ENCODE results near the gene GSTO1. TPM values are rescaled to one million over a fixed set of nuclear protein-coding genes. Genes with fewer than 3 reads are reported as not detected.
A peak's percentile ranks its signal among the peaks of the same experiment; 100 is the strongest.

The GSTO1 gene
- total and polyA plus RNA-seq, 2 donors (not counting 1 experiment from before 2014, with no cell fraction given): 30.1 to 37.7 TPM

DNA sequence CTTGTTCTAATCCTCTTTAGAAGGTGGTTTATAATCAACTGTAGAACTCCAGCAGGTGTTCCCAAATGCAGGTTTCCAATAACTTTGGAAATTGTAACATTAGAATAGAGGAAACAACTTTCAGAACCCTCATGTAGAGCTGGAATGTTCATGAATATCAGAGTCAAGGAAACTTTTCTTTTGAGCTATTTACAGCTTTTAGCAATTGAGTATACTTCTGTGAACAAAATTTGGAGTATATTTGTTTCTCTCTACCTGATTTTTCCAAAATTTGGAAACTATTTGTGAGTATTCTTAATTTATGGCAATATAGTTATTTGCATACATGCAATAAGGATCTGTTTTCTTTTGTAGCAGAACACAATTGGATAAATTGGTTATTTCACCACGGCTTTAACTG lies 19.8 kb upstream of the GSTO1 start:
- H3K36me3 ChIP-seq (replicated peaks in 1 of 2; ENCODE audit: control extremely low read depth in 1 of 2, control insufficient read depth in 1 of 2, extremely low read depth in 1 of 2, insufficient read depth in 2 of 2, low read length in 1 of 2): no peaks in the 10 kb centered on the region
- no peak for TF ChIP-seq EZH2 (IDR thresholded peaks at IDR 0.05; ENCODE audit: borderline replicate concordance, insufficient read depth, low read depth, low read length, poor library complexity, severe bottlenecking)
- TF ChIP-seq, protein P1, sequence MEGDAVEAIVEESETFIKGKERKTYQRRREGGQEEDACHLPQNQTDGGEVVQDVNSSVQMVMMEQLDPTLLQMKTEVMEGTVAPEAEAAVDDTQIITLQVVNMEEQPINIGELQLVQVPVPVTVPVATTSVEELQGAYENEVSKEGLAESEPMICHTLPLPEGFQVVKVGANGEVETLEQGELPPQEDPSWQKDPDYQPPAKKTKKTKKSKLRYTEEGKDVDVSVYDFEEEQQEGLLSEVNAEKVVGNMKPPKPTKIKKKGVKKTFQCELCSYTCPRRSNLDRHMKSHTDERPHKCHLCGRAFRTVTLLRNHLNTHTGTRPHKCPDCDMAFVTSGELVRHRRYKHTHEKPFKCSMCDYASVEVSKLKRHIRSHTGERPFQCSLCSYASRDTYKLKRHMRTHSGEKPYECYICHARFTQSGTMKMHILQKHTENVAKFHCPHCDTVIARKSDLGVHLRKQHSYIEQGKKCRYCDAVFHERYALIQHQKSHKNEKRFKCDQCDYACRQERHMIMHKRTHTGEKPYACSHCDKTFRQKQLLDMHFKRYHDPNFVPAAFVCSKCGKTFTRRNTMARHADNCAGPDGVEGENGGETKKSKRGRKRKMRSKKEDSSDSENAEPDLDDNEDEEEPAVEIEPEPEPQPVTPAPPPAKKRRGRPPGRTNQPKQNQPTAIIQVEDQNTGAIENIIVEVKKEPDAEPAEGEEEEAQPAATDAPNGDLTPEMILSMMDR (IDR thresholded peaks at IDR 0.05): no peak
- ChIA-PET POLR2A (no interaction called here), CTCF (no interaction called here)
- Mint-ChIP-seq H3K27me3 (peaks cover 44% of the 10 kb centered on the region), H3K4me3 (no peak overlapping the region), H3K9me3 (ENCODE audit: insufficient read depth) (peaks cover 4% of the 10 kb centered on the region), H3K4me1 (peaks cover 10% of the 10 kb centered on the region), H3K27ac (no peak overlapping the region)
- DNase-seq (peak; percentile 25), ATAC-seq (ENCODE audit: low read depth) (no peak)
- no peak overlapping the region for H3K9ac ChIP-seq (ENCODE audit: low read length)
- intact Hi-C loops (cut with micrococcal nuclease): no loop called here
- H3K4me1 ChIP-seq (ENCODE audit: control insufficient read depth in 2 of 2, insufficient read depth in 2 of 2, low read length in 2 of 2): peaks cover 6 to 13% of the 10 kb centered on the region in 2 donors
- H3K4me3 ChIP-seq (ENCODE audit: control extremely low read depth in 1 of 5, extremely low read depth in 1 of 5, insufficient read depth in 1 of 5, low read depth in 2 of 5, low read length in 4 of 5): no peak overlapping the region
- no peak overlapping the region for H3K4me2 ChIP-seq (replicated peaks; ENCODE audit: low read depth, low read length, poor library complexity, severe bottlenecking)
- no peak overlapping the region for H3K27ac ChIP-seq (ENCODE audit: low read length in 2 of 2)
- H2AFZ ChIP-seq (ENCODE audit: insufficient read depth, low read depth, low read length, poor library complexity, severe bottlenecking): no peak overlapping the region
- H3K27me3 ChIP-seq (replicated peaks in 1 of 4; ENCODE audit: control extremely low read depth in 1 of 4, control insufficient read depth in 3 of 4, insufficient read depth in 4 of 4, low read length in 3 of 4): peaks cover 0 to 23% (median 13%) of the 10 kb centered on the region in 4 experiments
- H4K20me1 ChIP-seq (ENCODE audit: control insufficient read depth, insufficient read depth, low read length, poor library complexity, severe bottlenecking): no peaks in the 10 kb centered on the region
- no peaks in the 10 kb centered on the region for H3K79me2 ChIP-seq (ENCODE audit: control insufficient read depth, insufficient read depth, low read length)
- WGBS (ENCODE audit: insufficient coverage): 89% methylated on average over 1 of the region's 1 CpG
- H3K9me3 ChIP-seq (ENCODE audit: control extremely low read depth in 1 of 3, control insufficient read depth in 2 of 3, insufficient read depth in 1 of 3, low read length in 2 of 3): peaks cover 2 to 8% (median 8%) of the 10 kb centered on the region in 3 donors

DNA sequence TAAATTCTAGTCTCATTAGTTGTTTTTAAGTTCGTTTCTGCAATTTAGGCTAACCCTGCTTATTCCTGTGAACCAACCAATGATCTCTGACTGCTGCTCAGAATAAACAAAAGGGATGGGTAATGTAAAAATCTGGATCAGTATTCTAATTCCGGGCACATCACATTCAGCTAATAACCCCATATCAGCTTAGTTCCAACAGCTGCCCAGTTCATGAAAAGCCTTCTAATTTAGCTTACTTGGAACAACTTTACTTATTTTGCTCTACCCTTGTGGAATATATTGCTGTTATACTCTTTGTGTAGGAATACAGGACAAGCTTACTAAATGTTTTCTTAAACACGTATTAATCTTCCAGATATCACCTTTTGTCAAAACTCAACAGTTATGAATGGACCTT lies 18.9 kb upstream of the GSTO1 start:
- TF ChIP-seq, protein P1 (IDR thresholded peaks at IDR 0.05): no peak
- TF ChIP-seq EZH2 (IDR thresholded peaks at IDR 0.05; ENCODE audit: borderline replicate concordance, insufficient read depth, low read depth, low read length, poor library complexity, severe bottlenecking): no peak
- Histone ChIP-seq H3K36me3 (replicated peaks in 1 of 2; ENCODE audit: control extremely low read depth in 1 of 2, control insufficient read depth in 1 of 2, extremely low read depth in 1 of 2, insufficient read depth in 2 of 2, low read length in 1 of 2) (no peaks in the 10 kb centered on the region), H3K79me2 (ENCODE audit: control insufficient read depth, insufficient read depth, low read length) (no peaks in the 10 kb centered on the region), H3K9me3 (ENCODE audit: control extremely low read depth in 1 of 3, control insufficient read depth in 2 of 3, insufficient read depth in 1 of 3, low read length in 2 of 3) (peaks cover 2 to 8% (median 8%) of the 10 kb centered on the region in 3 donors), H3K4me3 (ENCODE audit: control extremely low read depth in 1 of 5, extremely low read depth in 1 of 5, insufficient read depth in 1 of 5, low read depth in 2 of 5, low read length in 4 of 5) (no peak overlapping the region), H4K20me1 (ENCODE audit: control insufficient read depth, insufficient read depth, low read length, poor library complexity, severe bottlenecking) (no peaks in the 10 kb centered on the region), H3K27ac (ENCODE audit: low read length in 2 of 2) (no peak overlapping the region), H3K9ac (ENCODE audit: low read length) (no peak overlapping the region), H3K4me2 (replicated peaks; ENCODE audit: low read depth, low read length, poor library complexity, severe bottlenecking) (no peak overlapping the region), H3K4me1 (ENCODE audit: control insufficient read depth in 2 of 2, insufficient read depth in 2 of 2, low read length in 2 of 2) (peaks cover 6 to 13% of the 10 kb centered on the region in 2 donors), H2AFZ (ENCODE audit: insufficient read depth, low read depth, low read length, poor library complexity, severe bottlenecking) (no peak overlapping the region), H3K27me3 (replicated peaks in 1 of 4; ENCODE audit: control extremely low read depth in 1 of 4, control insufficient read depth in 3 of 4, insufficient read depth in 4 of 4, low read length in 3 of 4) (peaks cover 0 to 23% (median 11%) of the 10 kb centered on the region in 4 experiments)
- POLR2A ChIA-PET: no interaction called here
- WGBS (ENCODE audit: insufficient coverage): no CpG with 5 or more reads among the region's 3 CpGs
- CTCF ChIA-PET: no interaction called here
- H3K4me1 Mint-ChIP-seq: peaks cover 10% of the 10 kb centered on the region
- peaks cover 52% of the 10 kb centered on the region for H3K27me3 Mint-ChIP-seq
- ATAC-seq (ENCODE audit: low read depth) (no peak), DNase-seq (no peak)
- peaks cover 4% of the 10 kb centered on the region for H3K9me3 Mint-ChIP-seq (ENCODE audit: insufficient read depth)
- intact Hi-C loops (cut with micrococcal nuclease): no loop called here
- no peak overlapping the region for H3K4me3 Mint-ChIP-seq
- H3K27ac Mint-ChIP-seq: no peak overlapping the region
